ENCODE data around the gene TUBB8B. TPM values are rescaled to one million over a fixed set of nuclear protein-coding genes. Genes with fewer than 3 reads are reported as not detected.
"Not testable (repeated sequence)": the region's sequence is repeated elsewhere in the genome, so short reads cannot be mapped to it uniquely, and the experiment has no call there.

TUBB8B gene

GRCh38 chr18:9937-10336 is 39.5 kb downstream of the TUBB8B start:
- H2AFZ ChIP-seq (ENCODE audit: low read depth, low read length); H3K4me2 ChIP-seq (ENCODE audit: low read length, poor library complexity, severe bottlenecking); H3K27me3 ChIP-seq (ENCODE audit: control insufficient read depth in 1 of 2, insufficient read depth in 1 of 2, low read length in 2 of 2); H3K36me3 ChIP-seq (ENCODE audit: control insufficient read depth in 1 of 2, insufficient read depth in 2 of 2, low read depth in 1 of 2, low read length in 2 of 2); H2BK15ac ChIP-seq (ENCODE audit: low read depth, poor library complexity, severe bottlenecking); H3K4ac ChIP-seq (ENCODE audit: low read depth in 1 of 2, low read length in 2 of 2); H3K4me3 ChIP-seq (ENCODE audit: insufficient read depth in 1 of 2, low read depth in 1 of 2, low read length in 2 of 2); H2AK5ac ChIP-seq (ENCODE audit: low read length, severe bottlenecking); DNase-seq; H3K18ac ChIP-seq (ENCODE audit: low read depth in 1 of 2, low read length in 2 of 2); H4K91ac ChIP-seq (ENCODE audit: low read length); H3K79me1 ChIP-seq (replicated peaks; ENCODE audit: low read length, poor library complexity, severe bottlenecking); H3K23ac ChIP-seq (ENCODE audit: low read length in 2 of 2); H2BK12ac ChIP-seq (ENCODE audit: low read length in 2 of 2); H3K9me3 ChIP-seq (ENCODE audit: control insufficient read depth, low read length); H2BK5ac ChIP-seq (ENCODE audit: low read depth, low read length, poor library complexity, severe bottlenecking); H2BK120ac ChIP-seq (ENCODE audit: low read depth, low read length); H3K4me1 ChIP-seq (ENCODE audit: control insufficient read depth, insufficient read depth, low read depth, low read length); H4K8ac ChIP-seq (ENCODE audit: low read length); H3K14ac ChIP-seq (ENCODE audit: low read length in 2 of 2); H3K9ac ChIP-seq (ENCODE audit: low read length); H3K27ac ChIP-seq (ENCODE audit: low read length, poor library complexity, severe bottlenecking): not testable (repeated sequence)

Small RNAs within 50 kb of the gene (small RNA-seq; reads per million reads assigned to genes)
- not detected for gene AP001005.2 (ENCODE audit: low read depth)
